ENCODE data around the gene IFNA10. TPM values are rescaled to one million over a fixed set of nuclear protein-coding genes. Genes with fewer than 3 reads are reported as not detected.
"Not testable (repeated sequence)": the region's sequence is repeated elsewhere in the genome, so short reads cannot be mapped to it uniquely, and the experiment has no call there.

Gene IFNA10
- total RNA-seq, 4 donors from 2014 or later: not detected

DNA sequence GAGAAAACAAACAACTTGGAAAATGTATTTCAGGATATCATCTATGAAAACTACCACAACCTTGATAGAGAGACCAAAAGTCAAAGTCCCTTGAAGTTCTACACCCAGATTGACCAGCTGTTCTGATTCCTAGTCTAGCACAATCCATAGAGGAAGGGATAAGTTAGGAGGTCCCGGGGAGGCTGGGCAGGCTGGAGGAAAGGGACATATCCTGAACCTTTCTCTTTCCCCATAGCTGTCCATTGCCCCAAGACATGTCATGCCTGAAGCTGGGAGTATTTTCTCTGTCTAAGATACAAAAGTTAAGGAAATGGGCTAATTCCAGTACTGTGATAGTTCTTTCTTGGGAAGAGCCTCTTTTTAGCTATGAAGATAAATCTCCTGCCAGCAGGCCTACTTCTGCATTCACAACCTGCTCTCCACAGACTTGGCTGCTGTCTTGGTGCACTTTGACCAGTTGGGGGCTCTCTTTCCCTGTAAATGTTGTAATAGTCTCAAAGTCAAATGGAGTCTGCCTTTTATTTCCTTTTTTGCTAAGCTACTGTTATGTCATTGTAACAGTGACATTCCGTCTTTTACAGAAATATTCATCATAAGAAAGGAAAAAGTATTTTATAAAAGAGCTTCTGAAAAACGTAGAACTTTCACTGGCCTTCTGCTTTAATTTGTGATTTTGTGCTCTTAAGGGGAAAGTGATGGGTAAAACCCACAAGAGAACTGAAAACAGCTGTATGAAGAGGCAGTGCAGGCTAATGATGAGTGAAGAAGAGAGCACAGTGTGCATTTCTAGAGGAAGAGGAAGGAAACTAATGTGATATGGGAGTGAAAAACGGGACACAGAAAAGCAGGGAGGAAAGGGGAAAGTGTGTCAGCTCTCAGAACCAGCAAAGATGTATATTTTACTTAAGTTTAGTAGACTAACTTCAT is 23.9 kb downstream of the IFNA10 start:
- DNase-seq (ENCODE audit: low spot score); ATAC-seq (ENCODE audit: low FRiP score): not testable (repeated sequence)

- ATAC-seq (ENCODE audit: low FRiP score) (no peak), DNase-seq (ENCODE audit: low spot score) (no peak)
- TF ChIP-seq, protein P1, sequence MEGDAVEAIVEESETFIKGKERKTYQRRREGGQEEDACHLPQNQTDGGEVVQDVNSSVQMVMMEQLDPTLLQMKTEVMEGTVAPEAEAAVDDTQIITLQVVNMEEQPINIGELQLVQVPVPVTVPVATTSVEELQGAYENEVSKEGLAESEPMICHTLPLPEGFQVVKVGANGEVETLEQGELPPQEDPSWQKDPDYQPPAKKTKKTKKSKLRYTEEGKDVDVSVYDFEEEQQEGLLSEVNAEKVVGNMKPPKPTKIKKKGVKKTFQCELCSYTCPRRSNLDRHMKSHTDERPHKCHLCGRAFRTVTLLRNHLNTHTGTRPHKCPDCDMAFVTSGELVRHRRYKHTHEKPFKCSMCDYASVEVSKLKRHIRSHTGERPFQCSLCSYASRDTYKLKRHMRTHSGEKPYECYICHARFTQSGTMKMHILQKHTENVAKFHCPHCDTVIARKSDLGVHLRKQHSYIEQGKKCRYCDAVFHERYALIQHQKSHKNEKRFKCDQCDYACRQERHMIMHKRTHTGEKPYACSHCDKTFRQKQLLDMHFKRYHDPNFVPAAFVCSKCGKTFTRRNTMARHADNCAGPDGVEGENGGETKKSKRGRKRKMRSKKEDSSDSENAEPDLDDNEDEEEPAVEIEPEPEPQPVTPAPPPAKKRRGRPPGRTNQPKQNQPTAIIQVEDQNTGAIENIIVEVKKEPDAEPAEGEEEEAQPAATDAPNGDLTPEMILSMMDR (IDR thresholded peaks at IDR 0.05): no peak
These were observed 32.3 kb downstream of the IFNA10 start for GRCh38 chr9:21174671-21175070.

GRCh38 chr9:21172156-21172555 is 34.8 kb downstream of the IFNA10 start:
- DNase-seq (ENCODE audit: low spot score): no peak
- ATAC-seq (ENCODE audit: low FRiP score): no peak
- TF ChIP-seq, protein P1 (IDR thresholded peaks at IDR 0.05): no peak

DNA sequence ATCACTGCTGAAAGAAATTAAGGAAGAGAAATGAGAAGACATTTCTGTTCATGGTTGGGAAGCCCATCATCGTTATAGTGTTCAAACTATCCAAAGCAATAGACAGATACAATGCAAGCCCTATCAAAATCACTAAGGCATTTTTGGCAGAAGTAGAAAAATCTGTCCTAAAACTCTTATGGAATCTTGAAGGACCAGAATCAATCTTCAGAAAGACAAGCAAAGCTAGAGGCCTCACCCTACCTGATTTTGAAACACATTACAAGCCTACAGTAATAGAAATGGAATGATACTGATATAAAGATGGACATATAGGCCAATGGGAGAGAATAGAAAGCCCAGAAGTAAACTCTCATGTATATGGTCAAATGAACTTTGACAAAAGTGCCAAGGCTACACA is 35.6 kb downstream of the IFNA10 start:
- no peak for ATAC-seq (ENCODE audit: low FRiP score)
- DNase-seq (ENCODE audit: low spot score): no peak
- TF ChIP-seq, protein P1 (IDR thresholded peaks at IDR 0.05): no peak

- ATAC-seq (ENCODE audit: low FRiP score); DNase-seq (ENCODE audit: low spot score): not testable (repeated sequence)
These were observed 40.4 kb downstream of the IFNA10 start, which contains the start of gene IFNA21 for GRCh38 chr9:21166560-21166959. Gene IFNA21, minus strand, starts transcription at chr9:21166660. Its CDS starts 48 bp downstream, at chr9:21166612.

DNA sequence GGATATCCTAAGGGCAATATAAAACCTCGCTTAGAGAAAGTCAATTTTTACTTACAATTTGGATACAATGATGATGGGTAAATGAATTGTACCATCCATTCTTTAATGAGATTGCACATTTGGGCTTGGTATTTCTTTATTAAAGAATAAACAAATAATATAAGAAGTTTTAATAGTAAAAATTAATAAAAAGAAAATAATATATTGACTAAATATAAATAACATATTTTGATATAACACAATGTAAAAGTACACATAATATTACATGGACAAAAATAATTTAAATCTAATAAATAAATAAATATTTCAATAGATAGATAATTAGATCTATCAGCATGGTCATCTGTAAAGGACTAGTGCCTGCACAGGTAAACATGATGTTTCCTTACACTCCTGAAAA is 41.4 kb downstream of the IFNA10 start:
- TF ChIP-seq, protein P1 (IDR thresholded peaks at IDR 0.05): no peak
- DNase-seq (ENCODE audit: low spot score) (no peak), ATAC-seq (ENCODE audit: low FRiP score) (no peak)

DNA sequence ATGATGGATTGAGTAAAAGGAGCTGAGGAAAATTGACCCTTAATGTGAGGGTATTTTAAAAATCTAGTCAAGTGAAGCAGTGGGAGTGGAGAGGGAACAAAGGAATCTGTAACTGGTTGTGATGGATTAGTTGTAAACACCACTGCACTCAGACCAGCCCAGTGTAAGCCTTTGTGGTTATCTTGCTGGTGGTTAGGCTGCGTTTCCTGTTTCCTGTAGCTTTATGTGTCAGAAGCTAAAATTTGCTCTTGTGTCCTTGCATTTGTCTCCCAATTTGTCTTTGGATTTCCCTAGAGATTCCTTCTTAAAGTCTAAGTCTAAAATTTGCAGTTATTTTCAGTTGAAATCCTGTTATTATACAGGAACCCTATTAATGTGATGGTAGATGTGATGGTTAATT is 46.8 kb downstream of the IFNA10 start:
- ATAC-seq (ENCODE audit: low FRiP score) (no peak), DNase-seq (ENCODE audit: low spot score) (no peak)
- TF ChIP-seq, protein P1 (IDR thresholded peaks at IDR 0.05): no peak

Small RNA genes lying within 50 kb of the gene (small RNA-seq; reads per million reads assigned to genes)
- not detected for gene RF00019

Other genes starting within 250 kb of the IFNA10 start
- gene HACD4, start 175.5 kb downstream of the IFNA10 start, total RNA-seq: 1 to 10 TPM; 4.1 to 6.6 (median 5.1) TPM
- gene IFNB1, start 129.2 kb downstream of the IFNA10 start, total RNA-seq: not detected
- gene IFNW1, start 65.3 kb downstream of the IFNA10 start, total RNA-seq: not detected
- not detected for gene IFNA21, start 40.5 kb downstream of the IFNA10 start, total RNA-seq
- not detected for gene IFNA4, start 19.6 kb downstream of the IFNA10 start, total RNA-seq
- gene IFNA7, start 4.9 kb downstream of the IFNA10 start, total RNA-seq: not detected
- gene IFNA16, start 10.2 kb upstream of the IFNA10 start, total RNA-seq: not detected
- gene IFNA17, start 21.1 kb upstream of the IFNA10 start, total RNA-seq: not detected
- not detected for gene IFNA14, start 32.9 kb upstream of the IFNA10 start, total RNA-seq
- under 1 TPM in 1 of 4 donors, not detected in 3; 0.84 TPM for gene IFNA5, start 98.2 kb upstream of the IFNA10 start, total RNA-seq
- 10 to 100 TPM; 17.7 to 30.7 (median 19.4) TPM for gene KLHL9, start 128.3 kb upstream of the IFNA10 start, total RNA-seq
- gene IFNA6, start 143.7 kb upstream of the IFNA10 start, total RNA-seq: not detected
- gene IFNA13, start 160.9 kb upstream of the IFNA10 start, total RNA-seq: not detected
- under 1 TPM in 1 of 4 donors, not detected in 3; 0.75 TPM for gene IFNA2, start 178.3 kb upstream of the IFNA10 start, total RNA-seq
- not detected for gene IFNA8, start 202.0 kb upstream of the IFNA10 start, total RNA-seq
- not detected for gene IFNA1, start 233.3 kb upstream of the IFNA10 start, total RNA-seq